Activated naive CD4-positive, alpha-beta T cell treated with anti-CD3 and anti-CD28 coated beads, Interleukin-2, amount 50 U/mL, for 16 hours (primary cell): ENCODE data around the gene ZNF276.
"Not testable (repeated sequence)": the region's sequence is repeated elsewhere in the genome, so short reads cannot be mapped to it uniquely, and the experiment has no call there.

Experiments used
- DNase-seq: peaks from one replicate; pipeline ENCODE4 v3.0.0-alpha.2; 2020

ZNF276 gene

GRCh38 chr16:89696670-89697128, 24.6 kb upstream of the ZNF276 start:
- no peak for DNase-seq

GRCh38 chr16:89697161-89697615, 24.1 kb upstream of the ZNF276 start:
- no peak for DNase-seq

- DNase-seq = no peak
Observed at GRCh38 chr16:89697616-89698331, 23.6 kb upstream of the ZNF276 start.

GRCh38 chr16:89698717-89699116, 22.6 kb upstream of the ZNF276 start:
- not testable (repeated sequence) for DNase-seq

- not testable (repeated sequence) for DNase-seq
Observed at GRCh38 chr16:89699629-89700099, 21.7 kb upstream of the ZNF276 start.

GRCh38 chr16:89700100-89700648, 21.2 kb upstream of the ZNF276 start:
- peak; percentile 94 for DNase-seq

GRCh38 chr16:89700649-89701424, 20.5 kb upstream of the ZNF276 start:
- DNase-seq = peak; percentile 61

GRCh38 chr16:89701425-89702406, 19.6 kb upstream of the ZNF276 start, which contains the start of gene SPATA2L:
TSS of gene SPATA2L (minus strand) at chr16:89701705. CDS start at chr16:89701232, 473 bp downstream.
- peak; percentile 98 for DNase-seq

GRCh38 chr16:89704281-89704680, 17.1 kb upstream of the ZNF276 start:
- no peak for DNase-seq

- peak; percentile 7 for DNase-seq
Observed at GRCh38 chr16:89705006-89705405, 16.3 kb upstream of the ZNF276 start.

GRCh38 chr16:89706518-89707260, 14.6 kb upstream of the ZNF276 start:
- DNase-seq = no peak

GRCh38 chr16:89707695-89708094, 13.6 kb upstream of the ZNF276 start:
- DNase-seq = no peak

- DNase-seq = no peak
Observed at GRCh38 chr16:89708481-89708931, 12.8 kb upstream of the ZNF276 start.

GRCh38 chr16:89709166-89709565, 12.2 kb upstream of the ZNF276 start:
- DNase-seq = no peak

- DNase-seq = no peak
Observed at GRCh38 chr16:89709716-89710432, 11.5 kb upstream of the ZNF276 start.

- DNase-seq = no peak
Observed at GRCh38 chr16:89710709-89711564, 10.4 kb upstream of the ZNF276 start.

- peak; percentile 83 for DNase-seq
Observed at GRCh38 chr16:89711601-89712273, 9.6 kb upstream of the ZNF276 start.

- DNase-seq = no peak
Observed at GRCh38 chr16:89712274-89712781, 9.0 kb upstream of the ZNF276 start.

GRCh38 chr16:89716493-89716892, 4.8 kb upstream of the ZNF276 start:
- DNase-seq = no peak
